ENCODE measurements around the gene PRF1.
"Not testable (repeated sequence)": the region's sequence is repeated elsewhere in the genome, so short reads cannot be mapped to it uniquely, and the experiment has no call there.

Gene PRF1

DNA sequence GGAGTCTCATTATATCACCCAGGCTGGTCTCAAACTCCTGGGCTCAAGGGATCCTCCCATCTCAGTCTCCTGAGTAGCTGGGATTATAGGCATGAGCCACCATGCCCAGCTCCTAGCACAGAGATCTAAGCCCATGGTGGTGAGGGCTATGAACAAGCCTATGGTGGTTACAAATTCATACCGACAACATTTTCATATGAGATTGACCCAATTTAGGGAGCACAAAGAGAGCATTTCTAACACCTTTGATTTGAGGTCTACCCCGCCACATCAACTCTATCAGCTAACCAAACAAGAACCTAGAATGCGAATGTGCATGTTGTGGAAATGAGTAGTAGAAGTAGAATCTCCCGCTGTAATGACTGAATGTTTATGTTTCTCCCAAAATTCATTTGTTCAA, 14.2 kb upstream of the PRF1 start:
- DNase-seq, result no peak

DNA sequence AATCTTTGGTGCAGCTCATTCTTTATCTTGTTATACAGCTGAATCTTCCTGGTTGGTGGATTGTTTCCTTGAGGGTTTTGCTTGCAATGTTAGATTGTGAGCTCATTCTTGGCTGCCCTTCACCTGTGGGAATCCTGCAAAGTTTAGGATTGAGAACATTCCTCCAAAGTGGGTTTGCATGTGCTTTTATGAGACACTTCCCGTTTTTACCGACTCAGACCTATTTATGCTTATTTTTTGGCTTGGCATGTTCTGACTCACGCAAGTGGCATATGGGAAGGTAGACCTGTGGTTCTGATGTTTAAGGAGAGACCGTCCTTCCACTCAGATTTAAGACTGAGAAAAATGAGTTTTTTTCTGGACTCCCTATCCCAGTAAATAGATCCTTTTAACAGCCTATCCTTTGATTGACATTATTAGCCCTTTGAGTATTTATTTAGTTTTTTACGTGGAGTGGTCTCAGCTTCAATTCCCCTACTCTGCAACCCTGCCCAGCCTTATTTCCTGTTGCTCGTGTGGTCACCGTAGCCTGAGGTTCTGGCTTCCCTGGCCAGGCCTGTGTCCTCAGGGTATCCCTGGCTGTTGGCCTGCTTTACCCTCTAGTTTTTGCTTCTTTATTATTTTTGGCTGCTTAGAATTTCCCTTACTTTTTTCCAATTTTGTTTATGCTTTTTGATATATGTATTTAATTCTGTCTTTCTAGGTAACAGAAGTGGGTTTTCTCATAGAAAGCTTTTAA, 13.4 kb upstream of the PRF1 start:
- no peak for DNase-seq

DNA sequence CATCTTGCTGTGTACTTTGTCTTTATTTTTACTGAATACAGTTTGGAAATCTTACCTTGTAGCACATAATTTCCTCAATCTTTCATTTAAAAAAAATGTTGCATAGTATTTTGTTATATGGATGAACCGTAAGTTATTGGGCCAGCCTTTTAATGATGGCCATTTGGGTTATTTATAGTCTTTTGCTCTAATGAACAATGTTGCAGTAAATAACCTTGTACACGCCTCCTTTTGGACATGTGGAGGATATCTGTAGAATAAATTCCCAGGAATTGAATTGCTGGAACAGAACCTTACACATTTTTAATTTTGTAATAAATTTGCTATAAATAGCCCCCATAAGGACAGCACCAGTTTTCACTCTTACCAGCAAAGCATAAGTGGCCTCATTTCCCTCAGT, 12.7 kb upstream of the PRF1 start:
- no peak for DNase-seq

DNA sequence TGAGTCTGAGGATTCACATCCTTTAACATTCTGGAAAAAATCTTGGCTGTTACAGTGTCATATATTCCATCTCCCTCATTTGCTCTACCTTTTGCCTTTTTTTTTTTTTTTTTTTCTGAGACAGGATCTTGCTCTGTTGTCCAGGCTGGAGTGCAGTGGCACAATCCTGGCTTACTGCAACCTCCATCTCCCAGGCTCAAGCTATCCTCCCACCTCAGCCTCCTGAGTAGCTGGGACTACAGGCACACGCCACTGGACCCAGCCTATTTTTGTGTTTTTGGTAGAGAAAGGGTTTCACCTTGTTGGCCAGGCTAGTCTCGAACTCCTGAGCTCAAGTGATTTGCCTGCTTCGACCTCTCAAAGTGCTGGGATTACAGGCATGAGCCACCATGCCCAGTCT, 11.8 kb upstream of the PRF1 start:
- not testable (repeated sequence) for DNase-seq

DNA sequence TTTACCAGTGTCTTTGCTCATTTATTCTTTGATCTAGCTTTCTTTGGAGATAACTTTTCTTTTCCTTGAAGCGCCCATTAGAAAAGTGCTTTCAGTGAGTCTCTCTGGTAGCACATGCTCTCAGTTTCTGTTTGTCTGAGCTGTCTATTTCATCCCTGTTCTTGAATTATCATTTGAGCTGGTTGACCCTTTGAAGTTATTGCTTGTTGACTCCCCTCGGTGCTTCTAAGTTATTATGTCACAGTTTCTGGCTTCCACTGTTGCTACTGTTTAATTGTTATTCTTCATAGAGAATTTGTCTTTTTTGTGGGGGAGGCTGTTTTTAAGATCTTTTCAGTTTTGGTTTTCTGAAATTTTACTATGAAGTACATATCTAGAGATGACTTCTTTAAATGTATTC, 11.4 kb upstream of the PRF1 start:
- DNase-seq, result no peak

DNA sequence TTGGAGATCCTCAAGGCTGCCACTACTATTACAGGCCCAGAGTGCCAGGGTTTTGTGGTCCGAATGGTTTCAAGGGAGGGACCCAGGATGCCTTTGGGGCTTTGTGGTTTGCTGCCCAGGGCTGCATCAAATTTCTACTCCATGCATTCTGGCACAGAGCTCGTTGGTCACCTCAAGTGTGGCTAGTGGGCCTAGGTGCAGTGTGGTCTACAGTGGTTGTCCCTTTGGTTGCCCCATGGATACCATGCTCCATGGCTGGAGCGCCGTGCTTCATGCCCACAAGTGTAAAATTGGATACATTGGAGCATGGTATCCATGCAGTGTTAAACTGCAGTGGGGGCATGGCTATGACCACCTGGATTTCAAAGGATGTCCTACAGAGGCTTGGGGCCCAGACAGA, 5.4 kb upstream of the PRF1 start:
- no peak for DNase-seq

DNA sequence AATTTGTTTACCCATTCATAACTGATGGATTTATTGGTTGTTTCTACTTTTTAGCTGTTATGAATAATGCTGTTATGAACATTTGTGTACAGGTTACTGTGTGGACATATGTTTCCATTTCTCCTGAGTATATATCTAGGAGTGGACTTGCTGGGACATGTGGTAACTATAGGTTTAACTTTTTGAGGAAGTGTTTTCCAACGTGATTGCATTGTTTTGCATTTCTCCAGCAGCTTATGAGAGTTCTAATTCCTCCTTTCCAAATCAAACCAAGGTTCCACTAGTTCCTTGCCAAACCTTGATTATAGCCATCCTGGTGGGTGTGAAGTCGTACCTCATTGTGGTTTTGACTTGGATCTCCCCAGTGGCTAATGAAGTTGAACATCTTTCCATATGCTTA, 2.6 kb upstream of the PRF1 start:
- no peak for DNase-seq

DNA sequence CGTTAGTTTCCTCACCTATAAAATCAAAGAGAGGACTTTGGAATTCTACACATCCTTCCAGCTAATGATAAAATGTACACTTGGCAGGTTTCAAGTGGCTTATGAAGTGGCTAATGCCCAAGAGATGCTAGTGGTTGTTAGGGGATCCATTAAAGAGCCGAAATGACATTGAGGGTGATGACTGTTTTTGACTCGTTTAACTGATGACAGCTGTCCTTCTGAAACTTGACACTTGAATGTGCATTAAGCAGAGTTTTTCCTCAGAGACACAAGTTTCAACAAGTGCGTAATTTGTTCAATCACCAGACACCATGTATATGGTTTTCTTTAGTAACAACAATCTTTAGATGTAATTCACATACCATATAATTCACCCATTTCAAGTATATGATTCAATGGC, 1.6 kb upstream of the PRF1 start:
- DNase-seq, result no peak

DNA sequence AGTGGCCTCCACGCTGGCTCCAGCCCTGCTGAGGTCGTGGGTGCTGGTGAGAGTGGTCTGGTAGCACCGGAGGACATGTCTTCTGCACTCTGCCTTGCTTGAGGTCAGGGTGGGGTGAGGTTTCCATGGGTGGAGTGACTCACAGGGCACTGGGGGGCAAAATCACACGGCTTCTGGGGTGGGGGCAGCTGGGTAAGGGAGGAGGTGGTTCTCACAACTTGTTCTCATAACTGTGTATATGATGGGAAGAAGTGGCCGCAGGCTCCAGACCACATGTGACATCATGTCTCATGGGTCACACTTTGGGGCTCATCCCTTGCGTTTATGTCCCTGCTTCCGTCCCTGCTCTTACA, 884 bp upstream of the PRF1 start:
- no peak for DNase-seq

DNA sequence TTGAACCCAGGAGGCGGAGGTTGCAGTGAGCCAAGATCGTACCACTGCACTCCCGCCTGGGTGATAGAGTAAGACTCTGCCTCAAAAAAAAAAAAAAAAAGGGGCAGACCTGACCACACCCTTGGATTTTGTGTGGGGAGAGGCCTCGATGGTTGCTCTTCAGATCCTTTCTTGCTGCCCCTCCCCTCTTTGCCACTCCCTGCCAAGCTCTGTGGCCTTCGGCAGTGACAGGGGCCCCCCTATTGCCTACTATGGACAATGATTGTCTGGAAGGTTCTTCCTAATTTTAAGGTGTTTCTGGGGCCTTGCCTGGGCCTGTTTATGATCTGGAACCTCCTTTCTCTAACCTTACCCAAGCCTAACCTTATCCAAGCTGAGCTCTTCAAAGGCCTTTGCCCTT, 795 bp downstream of the PRF1 start:
- DNase-seq, result no peak

DNA sequence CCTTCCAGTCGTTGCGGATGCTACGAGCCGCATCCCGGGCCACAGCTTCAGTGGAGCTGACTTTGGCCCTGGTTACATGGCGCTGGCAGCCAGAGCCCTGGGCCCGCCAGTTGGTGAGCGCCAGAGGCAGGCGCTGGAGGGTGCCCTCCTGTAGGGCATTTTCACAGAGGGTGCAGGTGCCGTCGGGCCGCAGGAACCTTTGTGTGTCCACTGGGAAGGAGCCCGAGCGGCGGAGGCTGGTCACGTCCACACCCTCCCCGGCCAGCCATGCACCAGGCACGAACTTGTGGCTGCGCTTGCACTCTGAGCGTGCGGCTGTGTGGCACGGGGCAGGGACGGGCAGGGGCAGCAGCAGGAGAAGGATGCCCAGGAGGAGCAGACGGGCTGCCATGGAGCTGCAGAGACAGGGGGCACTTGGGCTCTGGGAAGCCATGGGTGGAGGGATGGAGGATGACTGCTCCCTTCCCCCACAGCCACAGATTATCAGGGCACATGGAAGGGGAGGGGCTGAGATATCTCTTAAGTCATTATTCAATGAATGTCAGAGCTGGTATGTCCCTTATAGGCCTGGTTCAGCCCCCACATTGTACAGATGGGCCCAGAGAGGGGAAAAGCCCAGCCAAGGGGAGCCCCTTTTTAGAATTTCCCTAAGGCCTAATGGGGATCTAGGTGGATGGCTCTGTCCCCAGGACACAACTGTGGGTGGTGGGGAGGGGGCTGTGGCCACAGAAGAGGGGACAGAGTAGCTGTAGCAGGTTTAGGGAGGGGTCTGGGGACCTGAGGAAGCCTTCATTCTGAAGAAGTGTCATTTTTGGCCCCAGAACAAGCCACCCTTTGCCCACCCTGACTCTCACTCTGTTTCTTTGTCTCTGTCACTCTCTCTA, 1.8 kb downstream of the PRF1 start:
- DNase-seq, result no peak

DNA sequence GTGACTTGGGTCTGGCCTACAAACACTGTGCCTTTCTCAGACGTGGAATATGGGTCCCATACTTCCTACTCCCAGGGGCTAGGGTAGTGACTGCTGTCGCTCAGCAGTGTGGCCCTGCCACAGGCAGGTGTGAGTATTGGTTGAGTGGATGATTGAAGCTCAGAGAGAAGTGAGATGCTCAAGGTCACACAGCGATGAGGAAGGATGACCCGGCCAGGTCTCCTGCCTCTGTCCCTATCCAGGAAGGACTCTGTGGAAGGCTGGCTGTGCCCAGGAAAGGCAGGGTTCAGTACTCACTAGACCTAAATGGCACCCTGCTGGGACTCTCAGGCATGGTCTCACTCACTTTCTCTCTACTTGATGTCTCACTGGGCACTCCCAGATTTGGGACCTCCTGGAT, 2.8 kb downstream of the PRF1 start:
- no peak for DNase-seq

DNA sequence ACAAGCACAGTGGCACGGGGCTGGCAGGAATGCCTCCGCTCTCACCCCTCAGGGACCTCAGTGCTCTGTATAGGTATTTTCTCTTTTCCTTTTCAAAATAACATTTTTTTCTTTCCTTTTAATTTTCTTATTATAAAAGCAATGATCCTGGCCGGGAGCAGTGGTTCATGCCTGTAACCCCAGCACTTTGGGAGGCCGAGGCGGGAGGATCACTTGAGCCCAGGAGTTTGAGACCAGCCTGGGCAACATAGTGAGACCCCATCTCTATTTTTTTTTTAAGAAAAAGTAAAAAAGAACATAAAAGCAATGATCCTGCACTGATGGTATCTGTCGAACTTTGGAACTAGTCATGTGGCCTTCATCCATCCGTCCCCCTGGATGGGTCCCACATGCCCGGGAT, 3.2 kb downstream of the PRF1 start:
- no peak for DNase-seq

DNA sequence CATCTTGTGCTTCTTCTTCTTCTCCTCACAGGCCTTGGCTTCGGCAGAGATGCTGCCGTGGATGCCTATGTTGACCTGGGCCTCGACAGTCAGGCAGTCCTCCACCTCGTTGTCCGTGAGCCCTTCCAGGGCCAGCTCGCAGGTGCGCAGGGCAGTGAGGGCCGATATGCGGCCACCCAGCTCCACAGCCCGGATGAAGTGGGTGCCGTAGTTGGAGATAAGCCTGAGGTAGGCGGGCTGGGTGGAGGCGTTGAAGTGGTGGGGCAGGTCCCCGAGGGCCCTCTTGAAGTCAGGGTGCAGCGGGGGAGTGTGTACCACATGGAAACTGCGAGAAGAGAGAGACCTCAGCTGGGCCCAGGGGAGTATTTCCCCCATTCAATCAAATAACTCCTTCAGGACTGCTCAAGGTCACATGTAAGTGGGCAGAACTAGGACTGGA, 3.7 kb downstream of the PRF1 start:
- DNase-seq, result no peak

DNA sequence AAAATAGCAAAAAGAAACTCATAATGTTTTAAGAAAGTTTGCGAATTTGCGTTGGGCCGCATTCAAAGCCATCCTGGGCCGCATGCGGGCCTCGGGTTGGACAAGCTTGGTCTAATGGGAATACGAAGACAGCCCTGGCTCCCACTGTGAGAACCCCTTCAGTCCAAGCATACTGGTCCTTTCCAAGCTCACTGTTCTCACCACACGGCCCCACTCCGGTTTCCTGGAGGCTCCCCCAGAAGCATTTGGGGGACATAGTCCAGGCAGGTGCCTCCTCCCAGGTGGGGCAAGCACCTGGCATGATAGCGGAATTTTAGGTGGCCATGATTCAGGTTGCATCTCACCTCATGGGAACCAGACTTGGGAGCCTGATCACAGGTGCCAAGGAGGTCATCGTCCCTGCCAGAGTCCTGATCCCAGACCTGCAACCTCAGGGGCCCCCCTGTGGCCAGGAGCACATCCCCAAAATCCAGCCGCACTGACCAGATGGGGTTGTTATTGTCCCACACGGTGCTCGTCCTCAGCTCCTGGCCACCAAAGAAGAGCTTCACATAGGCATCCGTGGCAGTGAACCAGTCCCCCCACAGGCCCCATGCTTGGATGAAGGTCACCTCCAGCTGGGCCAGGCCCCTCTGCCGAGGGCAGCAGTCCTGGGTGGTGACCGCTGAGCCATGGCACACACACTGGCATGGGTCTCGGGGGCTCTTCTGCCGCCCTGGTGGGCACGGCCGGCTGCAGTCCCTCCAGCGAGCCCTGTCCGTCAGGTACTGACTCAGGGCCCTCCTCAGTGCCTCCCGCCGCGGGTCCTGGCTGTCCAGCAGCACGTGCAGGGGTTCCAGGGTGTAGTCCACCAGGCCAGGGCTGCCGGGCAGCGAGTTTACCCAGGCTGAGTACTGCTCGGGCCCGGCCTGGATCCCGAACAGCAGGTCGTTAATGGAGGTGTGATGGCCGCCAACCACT, 4.4 kb downstream of the PRF1 start:
- no peak for DNase-seq

DNA sequence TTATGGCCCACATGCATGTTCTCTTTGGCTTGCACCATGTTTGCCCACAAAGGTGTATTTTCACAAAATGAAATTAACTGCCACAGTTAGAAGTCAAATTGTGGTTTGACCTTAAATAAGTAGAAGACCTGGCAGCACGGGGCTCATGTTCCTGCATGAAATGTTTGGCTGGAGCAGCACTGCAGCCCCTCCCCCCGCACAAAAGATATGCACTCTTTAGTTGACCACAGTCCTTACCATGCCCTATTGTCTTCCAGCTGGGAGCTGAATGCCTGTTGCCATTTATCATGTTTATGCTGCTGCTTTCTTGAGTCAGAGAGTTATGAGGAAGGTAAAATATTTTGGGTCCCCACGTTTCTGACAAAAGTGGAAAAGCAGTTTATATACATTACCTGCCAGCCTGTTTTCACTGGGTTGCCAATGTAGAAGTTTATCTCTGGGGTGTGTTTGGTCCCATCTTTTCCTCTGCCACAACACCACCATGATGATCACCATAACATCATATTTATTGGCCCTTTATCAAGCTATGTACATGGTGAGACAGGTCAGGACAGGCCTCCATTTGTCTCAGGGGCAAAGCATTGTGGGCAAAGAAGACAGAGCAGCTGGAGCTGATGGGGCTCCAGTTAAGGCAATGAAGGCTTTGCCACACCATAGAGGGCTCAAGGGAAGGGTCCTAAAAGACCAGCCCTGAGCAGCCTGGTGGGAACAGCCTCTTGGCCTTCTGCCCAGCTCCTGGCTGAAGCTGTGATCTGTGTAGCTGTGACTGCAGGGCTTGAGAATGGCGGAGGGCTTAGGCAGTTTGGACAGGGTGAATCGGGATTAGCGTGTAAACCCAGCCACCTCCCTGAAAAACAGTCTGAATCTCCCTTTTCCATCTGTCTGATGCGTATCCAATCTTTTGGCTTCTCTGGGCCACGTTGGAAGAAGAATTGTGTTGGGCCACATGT, 5.4 kb downstream of the PRF1 start:
- no peak for DNase-seq

DNA sequence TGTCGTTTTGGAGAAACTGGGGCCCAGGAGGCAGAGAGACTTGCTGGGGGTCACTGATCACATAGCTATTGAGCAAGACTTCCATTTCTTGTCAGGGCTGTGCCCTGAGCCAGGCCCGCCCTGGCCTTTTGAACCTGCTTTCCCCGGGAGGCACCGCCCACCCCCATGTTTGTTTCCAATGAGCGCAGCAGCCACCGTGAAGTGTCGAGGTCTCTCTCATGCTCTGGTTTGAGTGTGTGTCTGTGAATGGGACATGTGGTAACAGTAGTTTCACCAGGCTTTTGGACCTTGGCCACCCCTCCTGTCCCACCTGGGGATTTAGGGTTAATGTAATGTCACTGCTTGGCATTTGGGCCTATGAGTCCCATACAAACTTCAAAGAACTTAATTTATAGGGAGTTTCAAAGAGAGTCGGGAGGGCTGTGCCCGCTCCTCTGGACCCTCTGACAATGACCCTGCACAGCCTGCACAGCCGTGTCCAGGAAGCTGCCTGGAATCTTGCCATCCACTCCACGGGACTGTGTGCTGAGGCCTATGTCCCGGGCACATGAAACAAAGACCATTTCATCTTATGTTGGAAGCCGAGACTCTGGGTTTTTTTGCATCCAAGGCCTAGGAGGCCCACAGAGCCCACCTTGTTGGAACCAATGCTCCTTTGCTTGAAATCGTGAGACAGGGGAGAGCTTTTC, 6.3 kb downstream of the PRF1 start:
- DNase-seq, result no peak

DNA sequence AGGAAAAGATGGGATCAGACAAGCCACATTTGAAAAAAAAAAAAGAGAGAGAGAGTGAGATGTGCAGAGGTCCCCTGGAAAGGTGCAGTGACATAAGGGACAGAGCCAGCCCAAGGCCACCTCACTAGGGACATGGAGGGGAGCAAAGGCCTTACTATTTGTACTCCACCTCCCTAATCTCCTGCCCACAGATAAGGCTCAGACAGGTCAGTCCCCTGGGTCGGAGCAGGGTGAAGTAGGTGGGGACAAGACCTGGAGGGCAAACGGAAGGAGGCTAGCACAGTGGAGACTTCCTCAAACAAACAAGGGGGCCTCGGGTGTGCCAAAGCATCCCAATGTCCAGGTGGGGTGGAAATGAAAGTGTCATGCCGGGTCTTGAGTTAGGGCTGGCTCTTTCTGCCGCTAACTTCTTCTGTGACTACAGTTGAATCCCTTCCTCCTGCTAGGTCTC, 7.0 kb downstream of the PRF1 start:
- no peak for DNase-seq

DNA sequence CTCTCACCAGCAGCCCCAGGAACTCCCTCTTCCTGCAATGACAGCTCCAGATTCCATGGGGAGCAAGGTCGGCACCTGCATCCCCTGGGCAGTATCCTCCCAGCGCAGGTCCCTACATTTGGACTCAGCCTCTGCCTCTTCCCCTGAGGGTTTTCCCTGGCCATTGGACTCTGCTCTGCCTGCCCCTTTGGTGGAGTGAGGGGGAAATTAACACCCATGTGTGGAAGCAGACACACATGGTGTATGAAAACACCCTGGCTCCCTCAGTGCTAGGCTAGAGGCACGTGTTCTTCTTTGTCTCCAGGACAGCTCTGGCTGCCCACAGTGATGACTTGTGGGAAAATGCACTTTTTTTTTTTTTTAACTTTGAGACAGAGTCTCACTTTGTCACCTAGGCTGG, 8.4 kb downstream of the PRF1 start:
- no peak for DNase-seq

DNA sequence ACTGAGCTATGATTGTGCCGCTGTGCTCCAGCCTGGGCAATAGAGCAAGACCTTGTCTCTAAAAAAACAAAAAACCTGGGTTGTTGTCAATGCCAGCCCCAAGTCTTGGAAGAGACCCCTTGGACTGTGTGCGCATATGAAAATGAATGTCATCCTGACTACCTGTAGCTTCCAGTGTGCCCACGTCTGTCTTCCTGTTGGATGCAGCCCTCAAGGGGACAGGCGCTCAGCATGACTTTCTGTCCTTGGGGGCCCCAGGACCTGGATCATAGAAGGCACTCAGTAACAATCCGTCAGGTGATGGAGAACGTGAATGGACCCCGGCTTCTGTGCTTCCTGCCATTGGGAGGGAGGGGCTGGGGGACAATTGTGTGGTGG, 9.0 kb downstream of the PRF1 start:
- no peak for DNase-seq

DNA sequence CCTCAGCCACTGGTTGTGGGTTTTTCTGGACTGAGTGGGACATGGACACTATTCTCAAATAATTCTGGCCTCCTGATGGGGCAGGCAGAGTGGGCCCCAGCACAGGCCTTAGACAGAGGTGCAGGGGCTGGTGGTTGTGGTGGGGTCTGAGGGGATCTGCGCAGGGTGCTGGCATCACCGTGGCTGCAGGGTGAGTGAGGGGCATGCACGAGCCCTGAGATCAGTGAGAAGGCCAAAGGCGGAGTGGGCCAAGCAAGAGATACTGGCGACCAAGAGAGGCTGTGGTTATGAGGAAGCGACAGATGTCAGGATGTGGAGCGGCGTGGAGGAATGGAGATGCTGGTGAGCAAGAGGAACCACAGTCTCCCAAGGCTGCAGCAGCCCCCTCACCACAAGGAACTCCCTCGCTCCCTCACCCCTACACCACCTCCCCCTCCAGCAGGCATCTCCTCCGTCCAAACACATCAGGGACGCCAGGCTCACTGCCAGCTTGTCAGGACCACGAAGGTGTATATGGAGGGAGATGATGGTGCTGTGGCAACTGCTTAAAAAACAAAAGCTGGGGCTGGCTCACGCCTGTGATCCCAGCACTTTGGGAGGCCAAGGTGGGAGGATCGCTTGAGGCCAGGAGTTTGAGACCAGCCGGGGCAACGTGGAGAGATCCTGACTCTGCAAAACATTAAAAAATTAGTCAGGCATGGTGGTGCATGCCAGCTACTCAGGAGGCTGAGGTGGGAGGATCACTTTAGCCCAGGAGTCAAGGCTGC, 9.6 kb downstream of the PRF1 start:
- DNase-seq, result no peak
